ENCODE results near the gene POMGNT1.

The POMGNT1 gene

GRCh38 chr1:46206399-46206798, 8.2 kb upstream of the POMGNT1 start:
- no peak for DNase-seq

GRCh38 chr1:46205791-46206190, 7.6 kb upstream of the POMGNT1 start:
- no peak for DNase-seq

- DNase-seq: no peak
These were observed 6.9 kb upstream of the POMGNT1 start for GRCh38 chr1:46205141-46205540.

GRCh38 chr1:46204406-46204742, 6.1 kb upstream of the POMGNT1 start:
- DNase-seq: no peak

- DNase-seq: no peak
These were observed 5.6 kb upstream of the POMGNT1 start for GRCh38 chr1:46203738-46204405.

GRCh38 chr1:46199233-46199749, 1.1 kb upstream of the POMGNT1 start:
- no peak for DNase-seq

- no peak for DNase-seq
These were observed 672 bp downstream of the POMGNT1 start for GRCh38 chr1:46197560-46197963.

GRCh38 chr1:46196609-46197008, 1.6 kb downstream of the POMGNT1 start:
- no peak for DNase-seq

- no peak for DNase-seq
These were observed 3.5 kb downstream of the POMGNT1 start for GRCh38 chr1:46194641-46195193.

GRCh38 chr1:46193984-46194570, 4.2 kb downstream of the POMGNT1 start:
- DNase-seq: no peak

GRCh38 chr1:46193285-46193684, 4.9 kb downstream of the POMGNT1 start:
- no peak for DNase-seq

- DNase-seq: no peak
These were observed 6.1 kb downstream of the POMGNT1 start for GRCh38 chr1:46192171-46192570.

- no peak for DNase-seq
These were observed 7.1 kb downstream of the POMGNT1 start for GRCh38 chr1:46191033-46191701.

GRCh38 chr1:46190539-46190938, 7.7 kb downstream of the POMGNT1 start:
- DNase-seq: no peak

- no peak for DNase-seq
These were observed 9.8 kb downstream of the POMGNT1 start for GRCh38 chr1:46188295-46189030.

- no peak for DNase-seq
These were observed 10.9 kb downstream of the POMGNT1 start for GRCh38 chr1:46187106-46187869.

GRCh38 chr1:46186076-46186475, 12.2 kb downstream of the POMGNT1 start:
- DNase-seq: no peak

GRCh38 chr1:46184920-46185658, 13.1 kb downstream of the POMGNT1 start:
- DNase-seq: no peak

GRCh38 chr1:46183926-46184557, 14.2 kb downstream of the POMGNT1 start:
- no peak for DNase-seq

- no peak for DNase-seq
These were observed 15.0 kb downstream of the POMGNT1 start for GRCh38 chr1:46183079-46183847.

Data from activated T-cell treated with anti-CD3 and anti-CD28 coated beads, Interleukin-2, amount 50 U/mL, for 1 hour (primary cell).